ENCODE measurements around the gene ADAMTS17.

ADAMTS17 gene

GRCh38 chr15:100309109-100310040 lies 32.4 kb downstream of the ADAMTS17 start:
- DNase-seq, result no peak

- DNase-seq, result no peak
Measured at GRCh38 chr15:100308608-100309007, 33.2 kb downstream of the ADAMTS17 start.

GRCh38 chr15:100308213-100308600 lies 33.6 kb downstream of the ADAMTS17 start:
- DNase-seq, result no peak

GRCh38 chr15:100307241-100308212 lies 34.2 kb downstream of the ADAMTS17 start:
- no peak for DNase-seq

- DNase-seq, result no peak
Measured at GRCh38 chr15:100306098-100306497, 35.7 kb downstream of the ADAMTS17 start.

- no peak for DNase-seq
Measured at GRCh38 chr15:100301910-100302431, 39.8 kb downstream of the ADAMTS17 start.

- DNase-seq, result no peak
Measured at GRCh38 chr15:100298257-100298656, 43.5 kb downstream of the ADAMTS17 start.

GRCh38 chr15:100297812-100298211 lies 44.0 kb downstream of the ADAMTS17 start:
- no peak for DNase-seq

DNA sequence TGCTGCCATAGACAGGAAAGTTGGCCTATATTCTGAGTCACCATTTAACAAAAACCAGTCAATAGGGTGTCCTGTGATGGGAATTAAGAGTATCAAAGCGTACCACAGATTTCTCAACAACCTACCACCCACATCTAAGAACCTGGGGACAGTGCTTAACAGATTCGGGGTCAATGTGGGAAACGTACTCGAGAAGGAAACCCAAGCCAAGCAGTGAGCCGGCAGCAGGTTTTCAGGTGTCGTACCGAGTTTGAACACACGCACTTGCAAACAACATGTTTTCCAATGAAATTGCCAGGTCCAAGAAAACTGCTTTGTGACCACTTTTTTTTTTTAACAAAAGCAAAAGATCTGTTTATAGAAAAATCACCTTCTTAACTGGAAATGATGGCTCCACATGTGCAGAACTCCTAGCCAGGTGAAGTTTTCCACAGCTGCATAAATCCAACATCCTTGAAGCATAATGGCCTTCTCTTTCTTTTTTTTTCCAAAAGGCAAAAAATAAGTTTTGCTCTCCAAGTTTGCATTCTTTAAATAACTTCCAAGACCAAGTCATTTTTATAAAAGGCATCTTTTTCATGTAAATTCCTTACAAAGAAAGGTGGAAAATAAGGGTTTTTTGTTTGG lies 45.7 kb downstream of the ADAMTS17 start:
- no peak for DNase-seq

DNA sequence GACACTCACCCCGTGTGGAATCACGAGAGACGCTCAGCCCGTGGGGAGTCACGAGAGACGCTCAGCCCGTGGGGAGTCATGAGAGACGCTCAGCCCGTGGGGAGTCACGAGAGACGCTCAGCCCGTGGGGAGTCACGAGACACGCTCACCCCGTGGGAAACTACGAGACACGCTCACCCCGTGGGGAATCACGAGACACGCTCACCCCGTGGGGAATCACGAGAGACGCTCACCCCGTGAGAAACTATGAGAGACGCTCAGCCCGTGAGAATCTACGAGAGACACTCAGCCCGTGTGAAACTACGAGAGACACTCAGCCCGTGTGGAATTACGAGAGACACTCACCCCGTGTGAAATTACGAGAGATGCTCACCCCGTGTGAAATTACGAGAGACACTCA lies 49.8 kb downstream of the ADAMTS17 start:
- DNase-seq, result no peak

GRCh38 chr15:100291106-100291505 lies 50.7 kb downstream of the ADAMTS17 start:
- no peak for DNase-seq

- no peak for DNase-seq
Measured at GRCh38 chr15:100285641-100286295, 56.0 kb downstream of the ADAMTS17 start.

GRCh38 chr15:100284701-100285100 lies 57.1 kb downstream of the ADAMTS17 start:
- no peak for DNase-seq

DNA sequence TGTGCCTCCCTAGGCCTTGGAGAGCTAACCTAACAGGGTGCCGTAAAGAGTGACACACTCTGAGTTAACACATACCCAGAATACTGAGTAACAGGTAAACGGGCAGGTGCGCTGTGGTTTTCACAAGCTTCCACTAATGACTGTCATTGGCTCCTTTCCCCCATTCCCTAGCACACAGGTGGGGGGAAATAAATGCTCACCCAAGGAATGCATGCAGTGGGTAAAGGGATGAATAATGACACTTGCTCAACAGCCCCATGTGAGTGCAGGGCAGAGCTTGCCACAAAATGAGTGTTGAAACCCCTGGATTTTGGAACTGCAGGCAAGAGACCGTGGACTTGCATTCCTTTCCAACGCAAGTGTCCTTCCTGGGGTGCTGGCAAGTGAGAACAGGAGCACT lies 57.6 kb downstream of the ADAMTS17 start:
- DNase-seq, result no peak

- no peak for DNase-seq
Measured at GRCh38 chr15:100281096-100281917, 60.5 kb downstream of the ADAMTS17 start.

DNA sequence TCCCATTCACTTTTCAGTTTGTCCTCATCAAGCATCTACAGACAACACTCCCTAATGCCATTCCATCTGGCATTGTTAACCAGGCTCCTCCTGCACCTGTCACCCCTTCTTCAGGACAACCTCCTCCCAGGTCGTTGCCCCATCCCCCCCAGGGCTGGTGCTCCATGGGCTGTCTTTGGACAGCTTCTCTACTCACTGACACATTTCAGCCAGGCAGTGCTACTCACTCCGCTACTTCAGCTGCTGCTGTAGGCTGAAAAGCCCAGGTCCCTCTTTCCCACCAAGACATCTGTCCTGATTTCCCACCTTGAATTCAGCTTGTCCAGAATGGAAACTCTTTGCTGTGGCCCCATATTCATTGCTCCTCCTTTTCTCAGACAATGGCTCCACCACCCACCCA lies 61.9 kb downstream of the ADAMTS17 start:
- no peak for DNase-seq

- DNase-seq, result no peak
Measured at GRCh38 chr15:100279446-100279845, 62.3 kb downstream of the ADAMTS17 start.

GRCh38 chr15:100278596-100279380 lies 63.0 kb downstream of the ADAMTS17 start:
- no peak for DNase-seq

GRCh38 chr15:100277087-100277855 lies 64.5 kb downstream of the ADAMTS17 start:
- DNase-seq, result no peak

DNA sequence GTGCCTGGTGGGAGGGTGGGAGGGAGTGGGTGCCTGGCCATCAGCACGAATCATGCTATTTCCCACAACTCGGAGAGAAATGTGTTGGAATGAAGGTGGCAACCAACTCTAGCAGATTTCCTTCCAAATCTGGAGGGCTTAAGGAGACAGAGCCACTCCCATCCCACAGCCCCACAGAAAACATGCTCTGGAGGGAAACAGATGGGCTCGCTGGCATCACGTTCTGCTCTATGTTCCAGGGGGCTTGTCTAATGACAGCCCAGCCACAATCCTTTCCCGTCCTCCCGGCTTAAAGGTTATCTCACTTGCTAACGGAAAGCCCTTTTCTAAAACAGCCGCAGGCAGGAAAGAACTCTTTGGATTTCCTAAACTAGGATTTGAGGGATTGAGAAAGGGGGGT lies 65.3 kb downstream of the ADAMTS17 start:
- no peak for DNase-seq
